Measurements from ENCODE around the gene GPR183.
"Not testable (repeated sequence)": the region's sequence is repeated elsewhere in the genome, so short reads cannot be mapped to it uniquely, and the experiment has no call there.

GPR183 gene

GRCh38 chr13:99260216-99260615 is 47.0 kb downstream of the GPR183 start:
- Histone ChIP-seq H3K27me3 (ENCODE audit: control insufficient read depth, insufficient read depth, low read length) (no peaks in the 10 kb centered on the region), H3K9ac (ENCODE audit: low read depth, low read length) (no peak overlapping the region), H3K4me1 (ENCODE audit: control insufficient read depth, insufficient read depth, low read length) (peaks cover 5% of the 10 kb centered on the region; the same call in 1 of the 2 replicates), H3K27ac (ENCODE audit: low read depth, low read length) (no peak overlapping the region), H3K9me3 (ENCODE audit: control insufficient read depth, insufficient read depth, low read length) (no peaks in the 10 kb centered on the region), H3K4me3 (ENCODE audit: low read depth, low read length) (no peak overlapping the region), H3K36me3 (ENCODE audit: control insufficient read depth, insufficient read depth, low read length) (peaks cover 28% of the 10 kb centered on the region)

- H3K27me3 ChIP-seq (ENCODE audit: control insufficient read depth, insufficient read depth, low read length), result no peaks in the 10 kb centered on the region
- H3K4me1 ChIP-seq (ENCODE audit: control insufficient read depth, insufficient read depth, low read length), result no peaks in the 10 kb centered on the region
- H3K9ac ChIP-seq (ENCODE audit: low read depth, low read length), result no peak overlapping the region
- no peak overlapping the region for H3K27ac ChIP-seq (ENCODE audit: low read depth, low read length)
- H3K4me3 ChIP-seq (ENCODE audit: low read depth, low read length), result no peak overlapping the region
- peaks cover 32% of the 10 kb centered on the region for H3K36me3 ChIP-seq (ENCODE audit: control insufficient read depth, insufficient read depth, low read length)
- H3K9me3 ChIP-seq (ENCODE audit: control insufficient read depth, insufficient read depth, low read length), result no peaks in the 10 kb centered on the region
Observed at GRCh38 chr13:99258946-99259345, 48.3 kb downstream of the GPR183 start.

GRCh38 chr13:99258210-99258860 is 48.9 kb downstream of the GPR183 start, which contains the start of gene GPR18:
Gene GPR18 (minus strand): TSS chr13:99258379. CDS start chr13:99255872, 2,507 bp downstream.
- peaks cover 28% of the 10 kb centered on the region for H3K36me3 ChIP-seq (ENCODE audit: control insufficient read depth, insufficient read depth, low read length)
- no peak within 1 kb of the TSS for H3K27ac ChIP-seq (ENCODE audit: low read depth, low read length)
- no peaks in the 10 kb centered on the region for H3K4me1 ChIP-seq (ENCODE audit: control insufficient read depth, insufficient read depth, low read length)
- no peak within 1 kb of the TSS for H3K4me3 ChIP-seq (ENCODE audit: low read depth, low read length)
- no peaks in the 10 kb centered on the region for H3K27me3 ChIP-seq (ENCODE audit: control insufficient read depth, insufficient read depth, low read length)
- H3K9ac ChIP-seq (ENCODE audit: low read depth, low read length), result no peak within 1 kb of the TSS
- no peaks in the 10 kb centered on the region for H3K9me3 ChIP-seq (ENCODE audit: control insufficient read depth, insufficient read depth, low read length)

GRCh38 chr13:99257291-99257690 is 49.9 kb downstream of the GPR183 start:
- H3K27ac ChIP-seq (ENCODE audit: low read depth, low read length), result no peak overlapping the region
- no peaks in the 10 kb centered on the region for H3K9me3 ChIP-seq (ENCODE audit: control insufficient read depth, insufficient read depth, low read length)
- H3K9ac ChIP-seq (ENCODE audit: low read depth, low read length), result no peak overlapping the region
- H3K36me3 ChIP-seq (ENCODE audit: control insufficient read depth, insufficient read depth, low read length), result peaks cover 22% of the 10 kb centered on the region
- H3K4me3 ChIP-seq (ENCODE audit: low read depth, low read length), result no peak overlapping the region
- no peaks in the 10 kb centered on the region for H3K27me3 ChIP-seq (ENCODE audit: control insufficient read depth, insufficient read depth, low read length)
- no peaks in the 10 kb centered on the region for H3K4me1 ChIP-seq (ENCODE audit: control insufficient read depth, insufficient read depth, low read length)

- Histone ChIP-seq H3K36me3 (ENCODE audit: control insufficient read depth, insufficient read depth, low read length) (peaks cover 22% of the 10 kb centered on the region), H3K9me3 (ENCODE audit: control insufficient read depth, insufficient read depth, low read length) (no peaks in the 10 kb centered on the region), H3K27ac (ENCODE audit: low read depth, low read length) (no peak overlapping the region), H3K4me3 (ENCODE audit: low read depth, low read length) (no peak overlapping the region), H3K27me3 (ENCODE audit: control insufficient read depth, insufficient read depth, low read length) (no peaks in the 10 kb centered on the region), H3K4me1 (ENCODE audit: control insufficient read depth, insufficient read depth, low read length) (peaks cover 2% of the 10 kb centered on the region), H3K9ac (ENCODE audit: low read depth, low read length) (no peak overlapping the region)
Observed at GRCh38 chr13:99256709-99257108, 50.5 kb downstream of the GPR183 start.

DNA sequence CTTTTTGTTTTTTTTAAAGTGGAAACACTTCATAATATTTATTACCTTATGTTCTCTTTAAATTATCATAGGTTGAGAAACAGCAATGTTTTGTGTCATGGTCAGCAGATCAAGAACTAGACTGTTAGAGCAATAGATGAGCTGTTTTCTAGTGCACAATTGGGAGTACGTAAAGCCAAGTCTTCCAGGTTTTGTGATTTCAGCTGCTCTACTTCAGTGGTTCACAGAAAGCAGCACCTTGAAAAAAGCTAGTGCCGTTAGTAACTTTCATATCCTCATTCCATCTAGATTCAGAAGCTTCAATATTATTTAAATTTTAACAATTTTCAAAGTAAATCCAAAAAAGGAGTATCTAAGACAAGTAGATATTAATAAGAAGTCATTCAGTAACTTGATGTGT is 50.9 kb downstream of the GPR183 start:
- peaks cover 22% of the 10 kb centered on the region for H3K36me3 ChIP-seq (ENCODE audit: control insufficient read depth, insufficient read depth, low read length)
- no peaks in the 10 kb centered on the region for H3K27me3 ChIP-seq (ENCODE audit: control insufficient read depth, insufficient read depth, low read length)
- H3K4me1 ChIP-seq (ENCODE audit: control insufficient read depth, insufficient read depth, low read length), result peaks cover 6% of the 10 kb centered on the region
- H3K27ac ChIP-seq (ENCODE audit: low read depth, low read length), result no peak overlapping the region
- no peak overlapping the region for H3K9ac ChIP-seq (ENCODE audit: low read depth, low read length)
- no peaks in the 10 kb centered on the region for H3K9me3 ChIP-seq (ENCODE audit: control insufficient read depth, insufficient read depth, low read length)
- H3K4me3 ChIP-seq (ENCODE audit: low read depth, low read length), result no peak overlapping the region

DNA sequence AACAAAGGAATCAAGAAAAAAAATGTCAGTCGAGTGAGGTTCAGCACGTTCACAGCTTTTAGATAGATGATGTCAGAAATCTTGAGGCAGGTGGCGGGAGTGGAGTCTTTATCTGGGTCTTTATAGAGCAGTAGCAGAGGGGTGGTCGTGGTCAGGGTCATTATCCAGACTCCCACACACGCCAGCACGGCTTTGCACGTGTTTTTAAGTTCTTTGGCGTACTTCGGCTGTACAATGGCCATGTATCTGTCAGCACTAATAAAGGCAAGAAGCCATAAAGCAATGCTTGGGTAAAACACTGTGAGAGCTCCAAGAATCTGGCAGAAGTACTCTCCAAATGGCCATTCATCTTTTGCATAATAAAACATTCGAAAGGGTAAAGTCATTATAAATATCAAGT is 51.9 kb downstream of the GPR183 start:
- Histone ChIP-seq H3K27ac (ENCODE audit: low read depth, low read length) (no peak overlapping the region), H3K4me1 (ENCODE audit: control insufficient read depth, insufficient read depth, low read length) (peaks cover 11% of the 10 kb centered on the region), H3K27me3 (ENCODE audit: control insufficient read depth, insufficient read depth, low read length) (no peaks in the 10 kb centered on the region)

GRCh38 chr13:99254830-99255229 is 52.4 kb downstream of the GPR183 start:
- Histone ChIP-seq H3K9ac (ENCODE audit: low read depth, low read length) (no peak overlapping the region), H3K4me1 (ENCODE audit: control insufficient read depth, insufficient read depth, low read length) (peaks cover 11% of the 10 kb centered on the region), H3K27ac (ENCODE audit: low read depth, low read length) (no peak overlapping the region), H3K36me3 (ENCODE audit: control insufficient read depth, insufficient read depth, low read length) (peaks cover 21% of the 10 kb centered on the region), H3K4me3 (ENCODE audit: low read depth, low read length) (no peak overlapping the region), H3K9me3 (ENCODE audit: control insufficient read depth, insufficient read depth, low read length) (no peaks in the 10 kb centered on the region), H3K27me3 (ENCODE audit: control insufficient read depth, insufficient read depth, low read length) (no peaks in the 10 kb centered on the region)

More for the DNA sequence above, 51.9 kb downstream of the GPR183 start:
- H3K36me3 ChIP-seq (ENCODE audit: control insufficient read depth, insufficient read depth, low read length), result peaks cover 22% of the 10 kb centered on the region
- H3K9ac ChIP-seq (ENCODE audit: low read depth, low read length), result no peak overlapping the region
- no peak overlapping the region for H3K4me3 ChIP-seq (ENCODE audit: low read depth, low read length)
- no peaks in the 10 kb centered on the region for H3K9me3 ChIP-seq (ENCODE audit: control insufficient read depth, insufficient read depth, low read length)

- Histone ChIP-seq H3K9ac (ENCODE audit: low read depth, low read length) (no peak overlapping the region), H3K4me3 (ENCODE audit: low read depth, low read length) (no peak overlapping the region), H3K36me3 (ENCODE audit: control insufficient read depth, insufficient read depth, low read length) (peaks cover 21% of the 10 kb centered on the region), H3K9me3 (ENCODE audit: control insufficient read depth, insufficient read depth, low read length) (no peaks in the 10 kb centered on the region), H3K4me1 (ENCODE audit: control insufficient read depth, insufficient read depth, low read length) (peaks cover 11% of the 10 kb centered on the region), H3K27ac (ENCODE audit: low read depth, low read length) (no peak overlapping the region), H3K27me3 (ENCODE audit: control insufficient read depth, insufficient read depth, low read length) (no peaks in the 10 kb centered on the region)
Observed at GRCh38 chr13:99251921-99252320, 55.3 kb downstream of the GPR183 start.

- H3K4me1 ChIP-seq (ENCODE audit: control insufficient read depth, insufficient read depth, low read length), result peaks cover 11% of the 10 kb centered on the region
- no peaks in the 10 kb centered on the region for H3K9me3 ChIP-seq (ENCODE audit: control insufficient read depth, insufficient read depth, low read length)
- H3K36me3 ChIP-seq (ENCODE audit: control insufficient read depth, insufficient read depth, low read length), result peaks cover 25% of the 10 kb centered on the region
- no peak overlapping the region for H3K4me3 ChIP-seq (ENCODE audit: low read depth, low read length)
- no peak overlapping the region for H3K9ac ChIP-seq (ENCODE audit: low read depth, low read length)
- H3K27ac ChIP-seq (ENCODE audit: low read depth, low read length), result no peak overlapping the region
- no peaks in the 10 kb centered on the region for H3K27me3 ChIP-seq (ENCODE audit: control insufficient read depth, insufficient read depth, low read length)
Observed at GRCh38 chr13:99250982-99251825, 56.0 kb downstream of the GPR183 start.

DNA sequence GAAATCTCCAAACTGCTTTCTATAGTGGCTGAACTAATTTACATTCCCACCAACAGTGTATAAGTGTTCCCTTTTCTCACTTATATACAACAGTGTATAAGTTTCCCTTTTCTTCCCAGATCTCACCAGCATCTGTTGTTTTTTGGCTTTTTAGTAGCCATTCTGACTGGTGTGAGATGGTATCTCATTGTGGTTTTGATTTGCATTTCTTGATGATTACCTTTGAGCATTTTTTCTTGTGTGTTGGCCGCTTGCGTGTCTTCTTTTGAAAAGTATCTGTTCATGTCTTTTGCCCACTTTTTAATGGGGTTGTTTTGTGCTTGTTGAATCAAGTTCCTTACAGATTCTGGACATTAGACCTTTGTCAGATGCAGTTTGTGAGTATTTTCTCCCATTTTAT is 57.6 kb downstream of the GPR183 start:
- H3K9me3 ChIP-seq (ENCODE audit: control insufficient read depth, insufficient read depth, low read length); H3K27me3 ChIP-seq (ENCODE audit: control insufficient read depth, insufficient read depth, low read length); H3K4me3 ChIP-seq (ENCODE audit: low read depth, low read length); H3K27ac ChIP-seq (ENCODE audit: low read depth, low read length); H3K9ac ChIP-seq (ENCODE audit: low read depth, low read length): not testable (repeated sequence)
- peaks cover 27% of the 10 kb centered on the region for H3K36me3 ChIP-seq (ENCODE audit: control insufficient read depth, insufficient read depth, low read length)
- H3K4me1 ChIP-seq (ENCODE audit: control insufficient read depth, insufficient read depth, low read length), result peaks cover 11% of the 10 kb centered on the region

Data from HUES48 (cell line).